Naive B cell (primary cell): ENCODE results near the gene SGIP1. TPM values are rescaled to one million over a fixed set of nuclear protein-coding genes. Genes with fewer than 3 reads are reported as not detected.

Experiments
- ATAC-seq, 2 donors: fragments of 150-1000 bp; cut with Tn5 transposase; 2 replicates each; pipeline ENCODE4 v1.10.0; 2021; ENCODE audit warnings: low read depth in 2 of 2, mild to moderate bottlenecking in 2 of 2, moderate library complexity in 2 of 2
- DNase-seq: peaks from one replicate; pipeline ENCODE4 v3.0.0; 2022
- H3K27ac Mint-ChIP-seq, 6 donors: one replicate each; pipeline ENCODE4 v1.8.0; 2020 to 2022; ENCODE audit warnings: mild to moderate bottlenecking in 6 of 6, mixed read lengths in 6 of 6, moderate library complexity in 5 of 6, inconsistent platforms in 2 of 6
- H3K27me3 Mint-ChIP-seq, 3 donors: one replicate each; pipeline ENCODE4 v1.8.0; 2021 to 2022; ENCODE audit warnings: mixed read lengths in 3 of 3, mild to moderate bottlenecking in 1 of 3
- H3K36me3 Mint-ChIP-seq, 2 donors: one replicate each; pipeline ENCODE4 v1.8.0; 2020 to 2022; ENCODE audit warnings: mixed read lengths in 2 of 2, inconsistent platforms in 1 of 2, mild to moderate bottlenecking in 1 of 2
- H3K4me1 Mint-ChIP-seq, 3 donors: one replicate each; pipeline ENCODE4 v1.8.0; 2020 to 2022; ENCODE audit warnings: mixed read lengths in 3 of 3, inconsistent platforms in 1 of 3, mild to moderate bottlenecking in 1 of 3, moderate library complexity in 1 of 3
- H3K4me3 Mint-ChIP-seq, 8 donors: one replicate each; pipeline ENCODE4 v1.8.0; 2020 to 2022; ENCODE audit warnings: mild to moderate bottlenecking in 8 of 8, mixed read lengths in 8 of 8, moderate library complexity in 8 of 8, inconsistent platforms in 2 of 8
- H3K9me3 Mint-ChIP-seq, 7 donors: one replicate each; pipeline ENCODE4 v1.8.0; 2020 to 2022; ENCODE audit warnings: mixed read lengths in 7 of 7, mild to moderate bottlenecking in 5 of 7, inconsistent platforms in 2 of 7, moderate library complexity in 1 of 7
- polyA plus RNA-seq, 6 donors: library from polyadenylated mRNA; unstranded; fragments of 300-500 nt; fragmentation: Illumina TruSeq; gene quantifications; one replicate each; pipeline ENCODE4 v1.2.3, GENCODE V29; 2021; ENCODE audit warnings: low read depth in 6 of 6

The SGIP1 gene
- polyA plus RNA-seq, 6 donors from 2014 or later = not detected

GRCh38 chr1:66644331-66644730 lies 110.4 kb downstream of the SGIP1 start:
- DNase-seq (no peak), ATAC-seq (no peak)
- Mint-ChIP-seq H3K27me3 (peaks cover 0 to 8% (median 7%) of the 10 kb centered on the region in 3 donors), H3K9me3 (no peaks in the 10 kb centered on the region), H3K4me1 (peaks cover 8 to 15% (median 12%) of the 10 kb centered on the region in 3 donors), H3K27ac (no peak overlapping the region), H3K4me3 (no peak overlapping the region), H3K36me3 (no peaks in the 10 kb centered on the region)

- DNase-seq (peak; percentile 48), ATAC-seq (peak; percentile 96)
- Mint-ChIP-seq H3K36me3 (no peaks in the 10 kb centered on the region), H3K4me1 (peaks cover 11 to 18% (median 15%) of the 10 kb centered on the region in 3 donors), H3K27ac (peak overlapping the region in 5 of 6 donors; percentile 0 to 42 (median 21)), H3K27me3 (peaks cover 0 to 4% (median 0%) of the 10 kb centered on the region in 3 donors), H3K9me3 (no peaks in the 10 kb centered on the region), H3K4me3 (peak overlapping the region in 7 of 8 donors; percentile 31 to 73 (median 68))
Measured at GRCh38 chr1:66648901-66649595, 115.1 kb downstream of the SGIP1 start.

- no peaks in the 10 kb centered on the region for H3K9me3 Mint-ChIP-seq
- peaks cover 0 to 9% (median 4%) of the 10 kb centered on the region in 3 donors for H3K27me3 Mint-ChIP-seq
- no peak overlapping the region for H3K27ac Mint-ChIP-seq
- no peak overlapping the region for H3K4me3 Mint-ChIP-seq
- ATAC-seq (no peak), DNase-seq (no peak)
- H3K36me3 Mint-ChIP-seq = no peaks in the 10 kb centered on the region
- H3K4me1 Mint-ChIP-seq = peaks cover 11 to 18% (median 15%) of the 10 kb centered on the region in 3 donors
Measured at GRCh38 chr1:66652556-66652955, 118.6 kb downstream of the SGIP1 start.

- H3K4me1 Mint-ChIP-seq = peaks cover 0 to 5% (median 3%) of the 10 kb centered on the region in 3 donors
- no peak overlapping the region for H3K27ac Mint-ChIP-seq
- H3K36me3 Mint-ChIP-seq = no peaks in the 10 kb centered on the region
- peaks cover 0 to 9% (median 7%) of the 10 kb centered on the region in 3 donors for H3K27me3 Mint-ChIP-seq
- ATAC-seq (no peak), DNase-seq (no peak)
- no peak overlapping the region for H3K4me3 Mint-ChIP-seq
- peaks cover 0 to 2% (median 0%) of the 10 kb centered on the region in 7 donors for H3K9me3 Mint-ChIP-seq
Measured at GRCh38 chr1:66654643-66655042, 120.7 kb downstream of the SGIP1 start.

- no peak for DNase-seq
- no peak overlapping the region for H3K4me3 Mint-ChIP-seq
Measured at GRCh38 chr1:66671455-66671854, 137.5 kb downstream of the SGIP1 start.

GRCh38 chr1:66676613-66677298 lies 142.8 kb downstream of the SGIP1 start:
- ATAC-seq (no peak), DNase-seq (no peak)
- no peaks in the 10 kb centered on the region for H3K9me3 Mint-ChIP-seq
- H3K27ac Mint-ChIP-seq = no peak overlapping the region
- H3K27me3 Mint-ChIP-seq = no peaks in the 10 kb centered on the region
- H3K4me3 Mint-ChIP-seq = no peak overlapping the region
- peaks cover 0 to 2% (median under 1%) of the 10 kb centered on the region in 3 donors for H3K4me1 Mint-ChIP-seq
- H3K36me3 Mint-ChIP-seq = no peaks in the 10 kb centered on the region

More at GRCh38 chr1:66671455-66671854, 137.5 kb downstream of the SGIP1 start:
- Mint-ChIP-seq H3K36me3 (no peaks in the 10 kb centered on the region), H3K27ac (peak overlapping the region in 1 of 6 donors; percentile 24), H3K27me3 (no peaks in the 10 kb centered on the region), H3K4me1 (peaks cover 6 to 11% (median 10%) of the 10 kb centered on the region in 3 donors), H3K9me3 (no peaks in the 10 kb centered on the region)
- ATAC-seq = peak in 1 of 2 donors; percentile 39

- Mint-ChIP-seq H3K27me3 (no peaks in the 10 kb centered on the region), H3K9me3 (no peaks in the 10 kb centered on the region), H3K27ac (no peak overlapping the region), H3K36me3 (no peaks in the 10 kb centered on the region), H3K4me1 (no peaks in the 10 kb centered on the region), H3K4me3 (no peak overlapping the region)
- ATAC-seq = no peak
- no peak for DNase-seq
Measured at GRCh38 chr1:66678146-66678545, 144.2 kb downstream of the SGIP1 start.

- no peak for DNase-seq
- no peaks in the 10 kb centered on the region for H3K4me1 Mint-ChIP-seq
- no peaks in the 10 kb centered on the region for H3K27me3 Mint-ChIP-seq
- H3K27ac Mint-ChIP-seq = no peak overlapping the region
- no peak overlapping the region for H3K4me3 Mint-ChIP-seq
- no peaks in the 10 kb centered on the region for H3K36me3 Mint-ChIP-seq
- no peaks in the 10 kb centered on the region for H3K9me3 Mint-ChIP-seq
- no peak for ATAC-seq
Measured at GRCh38 chr1:66679140-66679539, 145.2 kb downstream of the SGIP1 start.

GRCh38 chr1:66681686-66682085 lies 147.7 kb downstream of the SGIP1 start:
- ATAC-seq (no peak), DNase-seq (no peak)
- Mint-ChIP-seq H3K27me3 (no peaks in the 10 kb centered on the region), H3K4me1 (no peaks in the 10 kb centered on the region), H3K27ac (no peak overlapping the region), H3K4me3 (no peak overlapping the region), H3K36me3 (no peaks in the 10 kb centered on the region), H3K9me3 (no peaks in the 10 kb centered on the region)

- no peaks in the 10 kb centered on the region for H3K9me3 Mint-ChIP-seq
- H3K27me3 Mint-ChIP-seq = no peaks in the 10 kb centered on the region
- no peak overlapping the region for H3K27ac Mint-ChIP-seq
- ATAC-seq = no peak
- DNase-seq = no peak
- no peaks in the 10 kb centered on the region for H3K4me1 Mint-ChIP-seq
- no peak overlapping the region for H3K4me3 Mint-ChIP-seq
- no peaks in the 10 kb centered on the region for H3K36me3 Mint-ChIP-seq
Measured at GRCh38 chr1:66682106-66682505, 148.2 kb downstream of the SGIP1 start.

- no peak for ATAC-seq
- Mint-ChIP-seq H3K9me3 (no peaks in the 10 kb centered on the region), H3K4me3 (no peak overlapping the region), H3K27me3 (peaks cover 0 to under 1% (median 0%) of the 10 kb centered on the region in 3 donors), H3K4me1 (no peaks in the 10 kb centered on the region), H3K36me3 (no peaks in the 10 kb centered on the region), H3K27ac (no peak overlapping the region)
- DNase-seq = no peak
Measured at GRCh38 chr1:66684353-66684752, 150.4 kb downstream of the SGIP1 start.

GRCh38 chr1:66685265-66685664 lies 151.3 kb downstream of the SGIP1 start:
- no peak overlapping the region for H3K4me3 Mint-ChIP-seq
- no peaks in the 10 kb centered on the region for H3K9me3 Mint-ChIP-seq
- ATAC-seq (no peak), DNase-seq (no peak)
- no peaks in the 10 kb centered on the region for H3K4me1 Mint-ChIP-seq
- H3K27ac Mint-ChIP-seq = no peak overlapping the region
- H3K27me3 Mint-ChIP-seq = peaks cover 0 to 3% (median 0%) of the 10 kb centered on the region in 3 donors
- no peaks in the 10 kb centered on the region for H3K36me3 Mint-ChIP-seq

- DNase-seq = no peak
- H3K27me3 Mint-ChIP-seq = peaks cover 0 to 3% (median under 1%) of the 10 kb centered on the region in 3 donors
- no peaks in the 10 kb centered on the region for H3K4me1 Mint-ChIP-seq
- H3K9me3 Mint-ChIP-seq = no peaks in the 10 kb centered on the region
- ATAC-seq = no peak
- H3K36me3 Mint-ChIP-seq = no peaks in the 10 kb centered on the region
- no peak overlapping the region for H3K4me3 Mint-ChIP-seq
- no peak overlapping the region for H3K27ac Mint-ChIP-seq
Measured at GRCh38 chr1:66685670-66686069, 151.7 kb downstream of the SGIP1 start.

GRCh38 chr1:66686406-66686805 lies 152.5 kb downstream of the SGIP1 start:
- Mint-ChIP-seq H3K36me3 (no peaks in the 10 kb centered on the region), H3K9me3 (no peaks in the 10 kb centered on the region), H3K27me3 (peaks cover 0 to 7% (median 3%) of the 10 kb centered on the region in 3 donors), H3K4me3 (no peak overlapping the region), H3K27ac (no peak overlapping the region), H3K4me1 (no peaks in the 10 kb centered on the region)
- ATAC-seq (no peak), DNase-seq (no peak)
